ENCODE results near the gene ANKRD53.

Gene ANKRD53

GRCh38 chr2:70978341-70979179, at the start of gene ANKRD53:
Gene ANKRD53, plus strand, starts transcription at chr2:70978630. Its CDS starts 16 bp downstream, at chr2:70978646.
- no peak for DNase-seq (ENCODE audit: low read depth)

- DNase-seq (ENCODE audit: low read depth), result no peak
These were observed 47.8 kb upstream of the ANKRD53 start for GRCh38 chr2:70930371-70931329.

GRCh38 chr2:70931376-70932000, 46.9 kb upstream of the ANKRD53 start:
- no peak for DNase-seq (ENCODE audit: low read depth)

GRCh38 chr2:70932631-70933230, 45.7 kb upstream of the ANKRD53 start:
- no peak for DNase-seq (ENCODE audit: low read depth)

GRCh38 chr2:70934981-70935380, 43.4 kb upstream of the ANKRD53 start:
- no peak for DNase-seq (ENCODE audit: low read depth)

- no peak for DNase-seq (ENCODE audit: low read depth)
These were observed 42.8 kb upstream of the ANKRD53 start, which contains the start of gene ATP6V1B1 for GRCh38 chr2:70935468-70936164. Gene ATP6V1B1, plus strand, starts transcription at chr2:70935900. Its CDS starts 55 bp downstream, at chr2:70935955.

GRCh38 chr2:70936165-70936978, 42.1 kb upstream of the ANKRD53 start:
- no peak for DNase-seq (ENCODE audit: low read depth)

GRCh38 chr2:70936979-70937811, 41.2 kb upstream of the ANKRD53 start:
- DNase-seq (ENCODE audit: low read depth), result no peak

GRCh38 chr2:70937866-70938585, 40.4 kb upstream of the ANKRD53 start:
- DNase-seq (ENCODE audit: low read depth), result no peak

GRCh38 chr2:70938586-70938950, 39.9 kb upstream of the ANKRD53 start:
- no peak for DNase-seq (ENCODE audit: low read depth)

- DNase-seq (ENCODE audit: low read depth), result no peak
These were observed 39.2 kb upstream of the ANKRD53 start for GRCh38 chr2:70939001-70939838.

GRCh38 chr2:70939839-70940580, 38.4 kb upstream of the ANKRD53 start:
- no peak for DNase-seq (ENCODE audit: low read depth)

- no peak for DNase-seq (ENCODE audit: low read depth)
These were observed 37.2 kb upstream of the ANKRD53 start for GRCh38 chr2:70941186-70941585.

- DNase-seq (ENCODE audit: low read depth), result no peak
These were observed 36.7 kb upstream of the ANKRD53 start for GRCh38 chr2:70941701-70942100.

GRCh38 chr2:70942396-70943204, 35.8 kb upstream of the ANKRD53 start:
- DNase-seq (ENCODE audit: low read depth), result no peak

- DNase-seq (ENCODE audit: low read depth), result no peak
These were observed 35.1 kb upstream of the ANKRD53 start for GRCh38 chr2:70943205-70943871.

Data from stimulated activated CD8-positive, alpha-beta memory T cell treated with anti-CD3 and anti-CD28 coated beads, Interleukin-4, amount 100 ng/mL, for 24 hours (primary cell).